ENCODE measurements around the gene ACSS3.

DNA sequence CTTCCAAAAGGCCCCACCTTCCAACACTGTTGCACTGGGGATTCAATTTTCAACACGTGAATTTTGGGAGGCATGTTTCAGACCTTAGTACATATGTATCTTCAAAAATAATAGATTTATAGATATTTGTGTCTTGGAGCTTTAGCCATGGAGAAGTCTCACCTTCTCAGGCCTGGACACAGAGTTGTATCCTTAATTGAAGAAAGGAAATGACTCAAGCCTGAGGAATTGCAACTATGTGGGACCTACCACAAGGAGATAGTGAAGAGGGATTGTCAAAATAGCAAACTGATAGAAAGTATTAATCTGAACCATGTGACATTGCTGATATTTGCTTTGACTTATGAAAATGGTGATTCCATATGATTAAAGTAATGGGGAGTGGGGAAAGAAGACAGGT is 89.8 kb downstream of the ACSS3 start:
- TF ChIP-seq POLR2A (IDR thresholded peaks at IDR 0.05; ENCODE audit: low read length) = no peak
- TF ChIP-seq GATA1 (IDR thresholded peaks at IDR 0.05; ENCODE audit: low read depth, low read length) = no peak

Measured in erythroblast (primary cell).